Measurements from ENCODE around the gene NUDT5.

DNA sequence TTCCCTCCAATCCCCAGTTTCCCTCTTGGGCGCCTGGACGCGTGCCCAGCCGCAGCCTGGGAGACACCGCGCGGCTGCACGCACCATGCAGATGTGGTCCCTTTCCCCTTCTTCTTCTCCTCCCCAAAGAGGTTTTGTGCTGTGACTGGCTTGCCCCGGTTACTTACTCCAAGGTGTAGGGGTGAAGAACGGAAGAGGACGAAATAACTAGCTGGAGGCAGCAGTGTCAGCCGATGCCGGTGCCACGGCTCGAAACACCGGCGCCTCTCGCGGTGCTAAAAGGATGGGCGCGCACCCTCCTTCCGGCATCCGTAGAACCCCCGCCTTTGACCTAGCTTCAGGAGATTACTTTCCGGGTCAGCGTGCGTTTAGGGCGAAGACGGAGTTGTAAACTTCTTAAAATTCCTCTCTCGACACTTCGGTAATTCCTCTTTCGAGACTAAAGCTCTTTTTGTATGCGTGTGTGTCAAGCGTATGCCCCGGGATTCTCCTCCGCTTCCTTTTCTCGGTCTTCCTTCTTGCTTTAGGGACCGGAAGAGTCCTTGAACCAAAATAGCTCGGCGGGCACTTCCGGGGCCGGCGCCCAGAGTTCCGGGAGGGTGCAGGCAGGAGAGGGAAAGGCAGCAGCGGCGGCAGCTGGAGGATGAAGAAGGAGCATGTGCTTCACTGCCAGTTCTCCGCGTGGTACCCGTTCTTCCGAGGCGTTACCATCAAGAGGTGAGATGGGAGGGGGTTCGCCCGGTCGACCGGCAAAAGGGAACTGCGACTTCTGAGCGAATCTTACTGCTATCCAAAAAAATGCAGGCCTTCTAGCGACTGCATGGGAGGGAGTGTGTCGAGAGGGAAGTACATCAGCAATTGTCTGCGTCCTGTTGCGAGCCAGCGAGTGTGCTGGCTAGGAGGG lies at the start of gene NUDT5, which contains the start of gene CDC123:
- peak; percentile 42; the same call in 1 of the 2 replicates for TF ChIP-seq POLR2AphosphoS5 (IDR thresholded peaks at IDR 0.05; ENCODE audit: borderline replicate concordance, low read depth, low read length)
- no peak for TF ChIP-seq EZH2 (IDR thresholded peaks at IDR 0.05)
- no peak for TF ChIP-seq FOXP2 (optimal IDR thresholded peaks at IDR 0.05; ENCODE audit: control extremely low read depth, extremely low read length, insufficient read depth)

Data from SK-N-MC (cell line).